MM.1S (cell line): ENCODE data around the gene CELF3.

Experiments used
- EZH2 ChIP-seq: fragments of 300-600 bp; sonication (generic); optimal IDR thresholded peaks from 2 replicates; pipeline ENCODE3; 2017; ENCODE audit warnings: low read depth, mild to moderate bottlenecking, antibody characterized with exemption, low read length, mixed read lengths
- EZH2phosphoT487 ChIP-seq: fragments of 300-600 bp; sonication (generic); IDR thresholded peaks from 2 replicates; pipeline ENCODE4 v1.6.1; 2018; ENCODE audit warnings: antibody characterized with exemption, low read length
- TF ChIP-seq, protein P1 (sequence below): fragments of 300-600 bp; sonication (generic); IDR thresholded peaks from 2 replicates; pipeline ENCODE4 v1.5.1; 2016; ENCODE audit warnings: antibody characterized with exemption, low read length, mixed read lengths

GRCh38 chr1:151673407-151673806 is 43.2 kb downstream of the CELF3 start:
- TF ChIP-seq, protein P1, sequence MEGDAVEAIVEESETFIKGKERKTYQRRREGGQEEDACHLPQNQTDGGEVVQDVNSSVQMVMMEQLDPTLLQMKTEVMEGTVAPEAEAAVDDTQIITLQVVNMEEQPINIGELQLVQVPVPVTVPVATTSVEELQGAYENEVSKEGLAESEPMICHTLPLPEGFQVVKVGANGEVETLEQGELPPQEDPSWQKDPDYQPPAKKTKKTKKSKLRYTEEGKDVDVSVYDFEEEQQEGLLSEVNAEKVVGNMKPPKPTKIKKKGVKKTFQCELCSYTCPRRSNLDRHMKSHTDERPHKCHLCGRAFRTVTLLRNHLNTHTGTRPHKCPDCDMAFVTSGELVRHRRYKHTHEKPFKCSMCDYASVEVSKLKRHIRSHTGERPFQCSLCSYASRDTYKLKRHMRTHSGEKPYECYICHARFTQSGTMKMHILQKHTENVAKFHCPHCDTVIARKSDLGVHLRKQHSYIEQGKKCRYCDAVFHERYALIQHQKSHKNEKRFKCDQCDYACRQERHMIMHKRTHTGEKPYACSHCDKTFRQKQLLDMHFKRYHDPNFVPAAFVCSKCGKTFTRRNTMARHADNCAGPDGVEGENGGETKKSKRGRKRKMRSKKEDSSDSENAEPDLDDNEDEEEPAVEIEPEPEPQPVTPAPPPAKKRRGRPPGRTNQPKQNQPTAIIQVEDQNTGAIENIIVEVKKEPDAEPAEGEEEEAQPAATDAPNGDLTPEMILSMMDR = no peak
- TF ChIP-seq EZH2 = no peak
- no peak for TF ChIP-seq EZH2phosphoT487
